Peyer's patch (tissue), 4 donors: ENCODE results near the gene FRYL. TPM values are rescaled to one million over a fixed set of nuclear protein-coding genes. Genes with fewer than 3 reads are reported as not detected.

ENCODE experiments used
- DNase-seq, 3 donors: peaks; one replicate each; pipeline ENCODE4 v3.0.0-alpha.2; 2017 to 2019
- H3K27ac ChIP-seq, 4 donors: fragments of 200-600 bp; sonication (generic); one replicate each; pipeline ENCODE4 v1.5.1; 2016 to 2019
- H3K27me3 ChIP-seq, 2 donors: fragments of 200-600 bp; sonication (generic); one replicate each; pipeline ENCODE4 v1.5.1; 2019
- H3K36me3 ChIP-seq, 3 donors: fragments of 200-600 bp; sonication (generic); one replicate each; pipeline ENCODE4 v1.5.1; 2016 to 2019
- H3K4me1 ChIP-seq, 4 donors: fragments of 200-600 bp; sonication (generic); one replicate each; pipeline ENCODE4 v1.5.1; 2016 to 2019
- H3K4me3 ChIP-seq, 4 donors: fragments of 200-600 bp; sonication (generic); 1 replicate in 3 of 4; 2 replicates in 1 of 4; pipeline ENCODE4 v1.5.1; 2016 to 2019; ENCODE audit warnings: mild to moderate bottlenecking in 1 of 4
- H3K9me3 ChIP-seq, 4 donors: fragments of 200-600 bp; sonication (generic); one replicate each; pipeline ENCODE4 v1.5.1; 2016 to 2019; ENCODE audit warnings: mild to moderate bottlenecking in 1 of 4
- POLR2A ChIP-seq, 2 donors: fragments of 450-650 bp; IDR thresholded peaks; one replicate each; pipeline ENCODE4 v1.5.1; 2017; ENCODE audit warnings: antibody characterized with exemption in 2 of 2, mild to moderate bottlenecking in 2 of 2, moderate library complexity in 2 of 2
- total RNA-seq, 4 donors: library from RNA; depleted of rRNA; stranded (reverse); fragments of >200 nt; gene quantifications; one replicate each; pipeline ENCODE4 v1.1.0, GENCODE V29; 2016
- TF ChIP-seq, protein P1 (sequence below), 6 experiments: fragments of 450-650 bp in 4 of 6; fragments of 200-600 bp in 2 of 6; sonication (generic) in 1 of 6; IDR thresholded peaks; one replicate each; pipeline ENCODE4 v1.5.1; 2017 to 2019; ENCODE audit warnings: antibody characterized with exemption in 6 of 6, mild to moderate bottlenecking in 3 of 6, moderate library complexity in 1 of 6

The FRYL gene
- total RNA-seq, 4 donors from 2014 or later: 220 to 253 (median 241) TPM

DNA sequence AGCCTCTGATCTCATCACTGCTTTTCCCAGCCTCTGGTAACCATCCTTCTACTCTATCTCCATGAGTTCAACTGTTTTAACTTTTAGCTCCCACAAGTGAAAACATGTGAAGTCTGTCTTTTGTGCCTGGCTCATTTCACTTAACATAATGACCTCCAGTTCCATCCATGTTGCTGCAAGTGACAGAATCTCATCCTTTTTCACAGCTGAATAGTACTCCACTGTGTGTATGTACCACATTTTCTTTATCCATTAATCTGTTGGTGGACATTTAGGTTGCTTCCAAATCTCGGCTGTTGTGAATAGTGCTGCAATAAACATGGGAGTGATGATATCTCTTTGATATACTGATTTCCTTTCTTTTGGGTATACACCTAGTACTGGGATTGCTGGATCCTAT lies 109.5 kb downstream of the FRYL start:
- Histone ChIP-seq H3K4me1 (peaks cover 0 to 20% (median 9%) of the 10 kb centered on the region in 4 donors), H3K36me3 (no peaks in the 10 kb centered on the region), H3K27me3 (no peaks in the 10 kb centered on the region), H3K4me3 (no peak overlapping the region), H3K9me3 (no peaks in the 10 kb centered on the region), H3K27ac (no peak overlapping the region)
- TF ChIP-seq POLR2A (IDR thresholded peaks at IDR 0.05): no peak
- TF ChIP-seq, protein P1, sequence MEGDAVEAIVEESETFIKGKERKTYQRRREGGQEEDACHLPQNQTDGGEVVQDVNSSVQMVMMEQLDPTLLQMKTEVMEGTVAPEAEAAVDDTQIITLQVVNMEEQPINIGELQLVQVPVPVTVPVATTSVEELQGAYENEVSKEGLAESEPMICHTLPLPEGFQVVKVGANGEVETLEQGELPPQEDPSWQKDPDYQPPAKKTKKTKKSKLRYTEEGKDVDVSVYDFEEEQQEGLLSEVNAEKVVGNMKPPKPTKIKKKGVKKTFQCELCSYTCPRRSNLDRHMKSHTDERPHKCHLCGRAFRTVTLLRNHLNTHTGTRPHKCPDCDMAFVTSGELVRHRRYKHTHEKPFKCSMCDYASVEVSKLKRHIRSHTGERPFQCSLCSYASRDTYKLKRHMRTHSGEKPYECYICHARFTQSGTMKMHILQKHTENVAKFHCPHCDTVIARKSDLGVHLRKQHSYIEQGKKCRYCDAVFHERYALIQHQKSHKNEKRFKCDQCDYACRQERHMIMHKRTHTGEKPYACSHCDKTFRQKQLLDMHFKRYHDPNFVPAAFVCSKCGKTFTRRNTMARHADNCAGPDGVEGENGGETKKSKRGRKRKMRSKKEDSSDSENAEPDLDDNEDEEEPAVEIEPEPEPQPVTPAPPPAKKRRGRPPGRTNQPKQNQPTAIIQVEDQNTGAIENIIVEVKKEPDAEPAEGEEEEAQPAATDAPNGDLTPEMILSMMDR (IDR thresholded peaks at IDR 0.05): no peak
- DNase-seq: no peak

GRCh38 chr4:48669086-48669485 lies 111.0 kb downstream of the FRYL start:
- Histone ChIP-seq H3K4me3 (peak overlapping the region in 2 of 4 donors; percentile 12 to 34), H3K9me3 (no peaks in the 10 kb centered on the region), H3K27ac (peak overlapping the region in 2 of 4 donors; percentile 79 to 92), H3K4me1 (peaks cover 0 to 35% (median 8%) of the 10 kb centered on the region in 4 donors), H3K36me3 (no peaks in the 10 kb centered on the region), H3K27me3 (no peaks in the 10 kb centered on the region)
- TF ChIP-seq, protein P1 (IDR thresholded peaks at IDR 0.05): no peak
- peak in 1 of 2 donors; percentile 10 for TF ChIP-seq POLR2A (IDR thresholded peaks at IDR 0.05)
- DNase-seq: no peak

GRCh38 chr4:48668254-48669017 lies 111.6 kb downstream of the FRYL start:
- H3K4me3 ChIP-seq: peak overlapping the region in 2 of 4 donors; percentile 12 to 34
- DNase-seq: peak in 1 of 3 donors; percentile 56
- H3K4me1 ChIP-seq: peaks cover 0 to 39% (median 8%) of the 10 kb centered on the region in 4 donors
- H3K9me3 ChIP-seq: no peaks in the 10 kb centered on the region
- H3K36me3 ChIP-seq: no peaks in the 10 kb centered on the region
- H3K27ac ChIP-seq: peak overlapping the region in 3 of 4 donors; percentile 61 to 92 (median 79)
- no peaks in the 10 kb centered on the region for H3K27me3 ChIP-seq
- TF ChIP-seq, protein P1 (IDR thresholded peaks at IDR 0.05): no peak
- TF ChIP-seq POLR2A (IDR thresholded peaks at IDR 0.05): peak in 1 of 2 donors; percentile 24

DNA sequence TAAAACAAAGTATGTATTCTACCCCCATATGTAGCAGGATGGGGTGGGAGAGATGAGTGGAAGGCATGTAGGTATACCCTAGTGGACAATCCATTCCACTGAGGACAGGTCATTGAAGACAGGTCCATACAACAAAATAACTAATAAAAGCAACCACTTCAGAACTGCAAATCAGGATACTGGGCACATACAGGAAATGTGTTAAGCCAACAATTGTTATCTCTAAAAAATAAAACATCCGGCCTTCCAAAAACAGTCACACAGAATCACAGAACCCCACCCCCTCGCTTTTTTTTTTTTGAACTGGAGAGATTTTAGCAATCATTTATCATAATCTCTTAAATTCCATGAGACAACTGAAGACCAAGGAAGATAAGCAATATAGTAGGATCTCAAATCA lies 112.9 kb downstream of the FRYL start:
- TF ChIP-seq, protein P1 (IDR thresholded peaks at IDR 0.05): no peak
- no peak for TF ChIP-seq POLR2A (IDR thresholded peaks at IDR 0.05)
- no peaks in the 10 kb centered on the region for H3K9me3 ChIP-seq
- peaks cover 0 to 35% (median 8%) of the 10 kb centered on the region in 4 donors for H3K4me1 ChIP-seq
- no peak overlapping the region for H3K4me3 ChIP-seq
- H3K27me3 ChIP-seq: no peaks in the 10 kb centered on the region
- DNase-seq: no peak
- no peaks in the 10 kb centered on the region for H3K36me3 ChIP-seq
- peak overlapping the region in 3 of 4 donors; percentile 61 to 80 (median 79) for H3K27ac ChIP-seq

- H3K4me1 ChIP-seq: peaks cover 0 to 35% (median 8%) of the 10 kb centered on the region in 4 donors
- no peaks in the 10 kb centered on the region for H3K27me3 ChIP-seq
- no peak overlapping the region for H3K4me3 ChIP-seq
- no peaks in the 10 kb centered on the region for H3K9me3 ChIP-seq
- TF ChIP-seq, protein P1 (IDR thresholded peaks at IDR 0.05): no peak
- TF ChIP-seq POLR2A (IDR thresholded peaks at IDR 0.05): no peak
- no peak for DNase-seq
- H3K27ac ChIP-seq: peak overlapping the region in 3 of 4 donors; percentile 23 to 68 (median 46)
- no peaks in the 10 kb centered on the region for H3K36me3 ChIP-seq
Measured at GRCh38 chr4:48665555-48666186, 114.4 kb downstream of the FRYL start.
